ELF-1 (cell line): ENCODE measurements around the gene SYT1.

Experiments
- DNase-seq: peaks from one replicate; pipeline ENCODE4 v3.0.0-alpha.2; 2016; ENCODE audit warnings: low read depth, low spot score

The SYT1 gene

DNA sequence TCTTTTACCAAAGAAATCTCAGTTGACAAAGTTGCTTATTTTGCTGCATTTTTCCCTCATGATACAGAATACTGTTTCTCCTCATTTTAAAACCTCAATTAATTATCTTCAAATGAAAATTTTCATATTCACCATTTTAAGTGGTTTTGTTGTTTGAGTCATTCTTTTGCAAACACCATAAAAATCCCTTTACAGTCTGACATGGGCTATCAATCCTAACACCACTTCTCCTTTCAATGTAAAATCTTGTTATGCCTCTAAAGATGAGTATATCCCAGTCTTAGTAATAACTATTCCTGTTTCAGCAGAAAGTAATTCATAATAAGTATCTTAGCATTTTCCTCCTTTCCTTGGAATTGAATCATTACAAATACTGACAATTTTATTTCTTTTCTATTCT, 192.2 kb downstream of the SYT1 start:
- no peak for DNase-seq

DNA sequence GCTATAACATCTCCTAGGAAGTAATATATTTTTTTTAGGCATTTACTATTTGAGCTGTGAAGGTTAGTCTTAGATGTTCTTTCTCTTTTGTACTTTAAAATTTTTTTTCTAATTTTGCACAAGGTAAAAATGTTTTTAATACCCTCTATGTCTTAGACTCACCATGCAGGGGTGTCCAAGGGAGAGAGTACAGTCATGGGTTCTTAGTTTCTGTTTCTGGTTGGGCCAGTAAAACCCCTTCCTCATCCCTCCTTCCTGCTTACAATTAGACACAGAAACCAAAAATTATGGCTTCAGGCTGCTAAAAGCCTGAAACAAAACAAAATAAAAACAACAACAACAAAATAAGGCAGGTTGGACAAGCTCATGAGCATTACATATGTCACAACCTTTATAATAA, 193.0 kb downstream of the SYT1 start:
- no peak for DNase-seq

DNA sequence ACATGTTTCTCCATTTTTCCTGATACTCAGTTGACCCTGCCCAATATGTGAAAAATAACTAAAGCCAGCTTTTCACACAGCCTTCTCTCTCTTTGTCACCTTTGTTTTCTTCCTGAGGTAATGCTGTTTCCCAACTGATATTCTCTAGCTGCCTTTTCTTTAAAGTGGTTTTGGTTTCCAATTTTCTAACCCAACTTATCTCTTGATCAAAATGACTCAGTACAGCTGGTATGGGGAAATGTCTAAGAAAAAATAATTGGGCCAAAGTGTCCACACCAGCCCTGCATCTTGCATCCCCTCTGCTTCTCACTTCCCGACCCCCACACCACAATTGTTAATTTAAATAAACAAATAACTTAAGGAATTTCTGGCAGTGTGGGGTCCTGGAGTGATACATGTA, 193.8 kb downstream of the SYT1 start:
- DNase-seq: peak; percentile 3

DNA sequence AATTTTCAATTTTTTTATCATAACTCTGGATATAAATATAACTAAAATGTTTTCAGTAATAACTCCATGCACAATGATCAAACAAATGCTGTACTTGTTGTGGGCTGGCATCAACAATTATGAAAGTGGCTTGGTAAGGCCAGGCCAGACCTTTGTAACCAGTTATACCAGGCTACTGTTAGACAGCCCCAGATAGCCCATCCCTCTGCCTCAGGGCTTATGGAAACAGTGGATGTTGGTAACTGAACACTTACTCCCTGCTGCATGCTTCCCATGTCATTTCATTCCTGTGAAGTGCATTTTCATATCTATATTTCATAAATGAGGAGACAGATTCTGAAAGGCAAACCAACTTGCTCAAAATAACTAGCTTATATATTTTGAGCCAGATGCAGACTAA, 195.0 kb downstream of the SYT1 start:
- DNase-seq: no peak

DNA sequence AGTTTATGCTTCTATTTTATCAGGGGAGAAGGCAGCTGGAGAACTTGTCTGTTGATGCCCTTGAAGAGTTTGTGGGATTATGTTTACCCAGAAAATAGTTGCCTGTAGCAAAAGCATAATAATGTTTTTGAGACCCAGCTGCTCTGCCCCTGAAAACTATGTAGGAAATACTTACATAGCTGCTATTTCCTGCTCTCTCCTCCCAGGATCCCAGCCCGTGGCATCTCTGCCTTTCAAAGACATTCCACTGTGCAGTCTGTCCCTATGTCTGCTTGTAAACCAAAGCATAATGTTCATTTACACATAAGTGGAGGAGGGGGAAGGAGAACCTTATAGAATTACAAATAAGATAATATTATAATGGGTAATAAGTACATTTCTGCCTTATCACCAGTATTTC, 198.7 kb downstream of the SYT1 start:
- no peak for DNase-seq

DNA sequence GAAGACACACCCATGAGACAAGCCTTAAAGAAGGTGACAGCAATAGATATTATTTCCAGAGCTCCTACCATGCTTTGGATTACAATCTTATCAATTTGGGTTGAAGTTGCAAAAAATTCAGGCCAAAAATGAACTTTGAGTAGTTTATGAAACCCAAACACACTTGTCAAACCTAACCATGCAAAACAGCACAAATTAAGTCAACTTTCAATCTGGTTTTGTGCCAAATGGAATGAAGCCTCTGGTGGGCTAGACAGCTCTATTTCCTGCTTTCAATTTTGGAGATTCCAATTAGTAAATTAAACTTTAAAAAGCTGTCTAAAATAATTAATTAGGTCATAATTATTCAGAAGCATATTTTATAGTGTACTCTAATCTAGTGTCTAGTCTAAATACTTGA, 203.4 kb downstream of the SYT1 start:
- no peak for DNase-seq

DNA sequence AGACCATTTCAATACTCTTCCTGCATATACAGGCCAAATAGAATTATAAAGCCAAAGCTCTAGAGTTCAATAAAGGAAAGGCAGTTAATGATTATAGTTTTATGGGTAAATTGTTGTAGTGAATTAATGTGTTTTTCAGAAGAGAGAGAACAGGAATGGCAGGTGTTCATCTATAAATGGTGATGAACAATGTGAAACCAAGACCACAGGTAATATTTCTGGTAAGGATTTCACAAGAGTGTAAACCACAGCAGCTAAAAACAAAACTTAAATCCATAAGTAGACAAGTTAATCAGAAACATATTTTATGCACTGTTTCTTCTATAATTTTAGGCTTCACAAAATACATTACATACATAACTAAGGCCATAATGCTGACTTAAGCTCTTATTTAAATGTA, 204.4 kb downstream of the SYT1 start:
- DNase-seq: no peak

DNA sequence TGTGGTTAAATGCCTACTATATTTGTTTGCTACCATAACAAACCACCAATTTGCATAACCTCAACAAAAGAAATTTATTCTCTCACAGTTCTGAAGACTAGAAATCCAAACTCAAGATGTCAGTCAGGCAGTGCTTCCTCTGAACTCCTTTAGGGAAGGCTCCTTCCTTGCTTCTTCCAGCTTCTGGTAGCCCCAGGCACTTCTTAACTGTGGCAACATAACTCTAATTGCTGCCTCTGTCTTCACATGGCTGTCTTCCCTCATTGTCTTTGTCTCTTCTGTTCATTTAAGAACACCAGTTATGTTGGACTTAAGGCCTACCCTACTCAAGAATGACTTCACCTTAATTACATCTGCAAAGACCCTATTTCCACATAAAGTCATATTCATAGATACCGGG, 206.9 kb downstream of the SYT1 start:
- DNase-seq: peak; percentile 69

DNA sequence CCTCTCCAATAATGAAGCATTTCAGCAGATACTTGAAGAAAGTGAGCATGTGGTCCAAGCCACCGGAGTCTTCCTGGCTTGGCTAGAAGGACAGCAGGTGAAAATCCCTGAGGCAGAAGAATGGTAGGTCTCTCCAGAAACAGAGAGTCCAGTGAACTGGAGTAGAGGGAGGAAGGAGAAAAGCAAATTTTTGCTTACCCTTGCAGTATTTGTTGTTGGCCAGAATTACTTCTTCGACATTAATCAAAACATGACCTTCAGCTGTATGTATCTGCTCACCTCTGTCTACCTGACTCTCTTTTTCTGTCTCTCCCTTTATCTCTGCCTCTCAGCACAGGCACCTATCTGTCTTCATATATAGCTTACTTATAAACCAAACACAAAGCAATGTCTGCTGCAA, 208.9 kb downstream of the SYT1 start:
- DNase-seq: no peak

DNA sequence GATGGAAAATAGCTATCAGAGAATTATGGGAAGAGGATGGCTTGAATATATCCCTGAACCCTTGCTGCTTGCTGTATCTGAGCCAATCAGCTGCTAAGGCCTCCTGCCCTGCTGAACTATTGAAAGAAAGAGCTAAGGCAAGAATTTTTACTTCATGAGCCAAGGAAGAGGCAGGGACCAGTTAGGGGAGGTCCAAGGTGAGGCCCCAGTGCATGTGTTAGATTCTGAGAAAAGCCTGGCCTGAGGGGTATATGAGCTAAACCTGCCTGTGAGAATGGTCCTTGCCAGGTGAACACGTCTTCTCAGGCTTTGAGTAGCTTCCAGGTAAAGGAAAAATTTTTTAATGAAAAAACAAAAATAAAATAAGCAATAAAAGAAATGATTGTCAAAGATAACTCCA, 218.0 kb downstream of the SYT1 start:
- peak; percentile 23 for DNase-seq

DNA sequence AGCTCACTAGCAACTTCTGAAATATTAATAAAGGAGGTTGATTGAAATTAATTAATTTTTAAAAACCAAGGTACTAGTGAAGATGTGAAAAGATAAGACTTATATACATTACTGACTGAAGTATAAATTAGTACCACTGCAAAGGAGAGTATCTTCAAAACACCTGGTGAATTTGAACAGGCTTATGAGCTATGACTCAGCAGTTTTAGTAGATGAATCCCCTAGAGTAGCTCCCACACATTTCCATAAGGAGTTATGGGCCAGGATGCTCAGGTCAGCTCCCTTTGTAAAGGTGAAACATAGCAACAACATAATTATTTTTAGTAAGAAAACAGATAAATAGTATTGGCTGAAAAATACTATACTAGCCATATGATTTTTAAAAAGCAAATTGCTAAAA, 218.6 kb downstream of the SYT1 start:
- no peak for DNase-seq

DNA sequence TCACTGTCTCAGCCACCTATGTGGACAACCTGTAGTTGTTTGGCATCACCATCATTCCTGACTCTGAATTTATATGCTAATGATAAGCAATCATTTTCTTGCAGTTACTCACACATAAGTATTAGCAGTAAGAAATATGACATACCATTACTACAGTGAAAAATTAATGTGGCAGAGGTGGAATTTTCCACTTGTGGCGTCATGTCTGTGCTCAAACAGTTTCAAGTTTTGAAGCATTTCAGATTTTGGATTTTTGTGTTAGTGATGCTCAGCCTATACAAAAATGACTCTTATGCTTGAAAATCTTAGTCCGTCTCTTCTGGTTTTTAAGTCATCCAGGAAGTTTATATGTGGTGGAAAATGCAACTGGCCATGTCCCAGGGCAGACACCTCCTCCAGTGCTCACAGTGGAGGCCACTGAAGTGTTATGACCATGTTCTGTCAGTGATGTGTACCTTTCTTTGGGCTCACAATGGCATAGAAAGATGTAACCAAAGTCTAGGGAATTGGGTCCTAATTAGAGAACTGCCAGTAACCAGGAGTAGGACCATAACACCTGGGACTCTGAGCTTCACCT, 220.6 kb downstream of the SYT1 start:
- DNase-seq: no peak

DNA sequence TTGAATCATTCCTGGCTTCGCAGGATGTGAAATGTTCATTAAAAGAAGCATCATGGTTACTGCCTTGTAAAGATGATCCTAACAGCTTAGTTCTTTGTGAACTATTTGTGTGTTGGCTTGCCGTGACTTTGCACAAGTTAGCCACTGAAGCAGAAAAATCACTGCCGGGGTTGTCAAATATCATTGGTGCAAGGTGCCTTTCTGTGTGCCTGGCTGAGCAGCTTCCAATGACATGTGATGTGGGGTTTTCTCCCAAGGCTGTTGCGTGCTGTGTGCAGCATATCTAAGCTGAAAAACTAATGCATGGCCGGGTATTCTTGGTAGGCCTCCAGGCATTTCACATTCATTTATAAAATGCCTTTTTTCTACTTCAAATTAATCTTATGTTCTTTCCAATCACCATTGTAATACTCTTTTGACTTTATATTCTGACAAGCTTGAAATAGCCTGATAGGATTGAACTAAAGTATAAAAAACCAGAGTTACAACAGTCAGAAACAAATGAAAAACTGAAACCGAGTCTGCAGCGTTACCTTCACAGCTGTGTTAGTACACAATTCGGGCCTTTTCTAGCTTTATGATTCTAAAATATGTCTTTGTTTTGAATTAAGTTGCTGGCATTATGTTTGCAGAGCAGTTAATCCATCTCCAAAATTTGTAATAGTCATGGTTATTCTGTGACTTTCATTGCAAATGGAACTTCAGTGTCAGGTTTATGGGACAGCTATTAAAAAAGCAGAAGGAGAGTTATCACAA, 222.1 kb downstream of the SYT1 start:
- DNase-seq: no peak

DNA sequence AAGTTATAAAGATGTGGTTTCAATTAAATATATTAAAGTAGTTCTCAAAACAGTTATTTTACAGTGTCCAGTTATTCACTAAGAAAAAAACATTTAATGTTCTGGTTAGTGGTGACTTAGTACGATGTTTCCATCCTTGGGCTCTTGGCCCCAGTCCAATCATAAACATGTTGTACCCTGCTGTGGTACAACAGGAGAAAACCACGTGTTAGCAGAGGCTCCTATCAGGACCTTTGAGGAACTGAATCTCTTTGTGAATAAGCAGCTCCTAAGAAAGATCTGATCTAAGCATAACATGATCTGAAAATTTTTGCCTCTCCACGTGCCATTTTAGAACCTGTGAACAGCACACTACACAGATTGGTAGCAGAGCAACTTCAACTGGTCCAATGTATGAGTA, 234.0 kb downstream of the SYT1 start:
- no peak for DNase-seq

DNA sequence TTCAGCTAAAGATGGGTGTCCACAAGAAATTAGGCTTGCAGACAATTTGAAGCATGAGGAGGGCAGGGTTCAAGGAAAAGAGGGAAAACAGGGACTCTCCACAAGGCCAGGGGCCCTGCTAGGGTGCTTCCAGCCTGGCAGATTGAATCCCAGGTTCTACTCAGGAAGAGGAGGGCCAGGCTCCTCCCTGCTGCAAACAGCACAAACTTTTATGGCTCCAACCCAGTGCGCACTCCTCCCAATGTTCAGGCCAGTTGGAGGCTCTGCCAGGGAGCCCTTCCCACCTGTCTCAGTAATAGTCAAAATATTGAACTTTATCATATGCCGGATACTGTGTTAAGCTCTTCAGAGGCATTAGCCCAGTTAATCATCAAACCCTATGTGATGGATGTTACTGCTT, 244.4 kb downstream of the SYT1 start:
- no peak for DNase-seq

DNA sequence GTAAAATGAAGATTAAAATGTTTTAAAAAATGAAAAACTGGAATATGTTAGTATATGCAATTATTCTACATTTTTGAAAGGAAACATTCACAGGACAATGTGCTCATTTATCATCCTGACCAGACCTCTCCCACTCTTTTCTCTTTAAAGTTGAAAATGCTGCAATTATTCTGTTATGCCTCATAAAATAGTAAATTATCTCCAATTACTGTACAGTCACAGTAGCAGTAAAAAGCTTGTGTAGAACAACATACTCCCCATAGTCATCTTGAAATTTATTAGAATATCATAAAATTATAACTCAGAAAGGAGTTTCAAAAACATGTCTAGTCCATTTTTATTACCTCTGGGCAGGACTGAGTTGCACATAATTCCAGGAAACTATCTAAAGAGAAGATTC, 250.3 kb downstream of the SYT1 start:
- DNase-seq: no peak

DNA sequence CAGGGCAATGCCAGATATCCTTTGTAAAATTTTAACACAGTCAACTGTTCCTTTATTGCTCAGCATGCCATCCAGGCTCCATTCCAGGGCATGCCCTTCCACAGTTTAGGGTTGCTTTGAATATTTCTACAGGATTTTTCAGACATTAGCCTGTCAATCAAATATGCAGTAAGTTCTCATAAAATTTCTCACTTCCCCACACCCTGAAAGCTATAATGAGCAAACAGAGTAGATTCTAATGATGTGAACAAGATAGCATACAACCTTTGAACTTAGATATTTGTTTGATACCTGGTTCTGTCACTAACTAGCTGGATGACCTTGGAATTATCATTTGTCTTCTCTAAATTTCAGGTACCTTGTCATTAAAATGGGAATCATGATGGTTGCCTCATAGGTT, 251.2 kb downstream of the SYT1 start:
- no peak for DNase-seq

DNA sequence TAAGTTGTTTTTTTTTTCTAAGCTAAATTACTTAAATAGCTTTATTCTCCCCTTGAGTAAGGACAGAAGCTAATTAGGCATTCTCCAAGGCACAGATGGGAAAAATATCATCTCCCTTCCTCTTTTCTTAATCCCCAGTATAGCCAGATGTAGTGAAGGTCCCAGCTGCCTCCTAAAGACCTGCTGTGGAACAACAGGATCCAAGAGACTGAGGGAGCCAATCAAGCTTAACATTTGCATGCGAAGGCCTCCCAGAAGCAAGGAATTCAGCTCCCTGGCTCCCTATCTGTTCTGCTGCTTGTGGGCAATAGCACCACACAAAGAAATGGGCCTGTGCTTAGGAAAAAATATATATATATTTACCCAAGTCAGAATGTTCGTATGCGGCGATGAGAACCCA, 255.2 kb downstream of the SYT1 start:
- DNase-seq: peak; percentile 59

DNA sequence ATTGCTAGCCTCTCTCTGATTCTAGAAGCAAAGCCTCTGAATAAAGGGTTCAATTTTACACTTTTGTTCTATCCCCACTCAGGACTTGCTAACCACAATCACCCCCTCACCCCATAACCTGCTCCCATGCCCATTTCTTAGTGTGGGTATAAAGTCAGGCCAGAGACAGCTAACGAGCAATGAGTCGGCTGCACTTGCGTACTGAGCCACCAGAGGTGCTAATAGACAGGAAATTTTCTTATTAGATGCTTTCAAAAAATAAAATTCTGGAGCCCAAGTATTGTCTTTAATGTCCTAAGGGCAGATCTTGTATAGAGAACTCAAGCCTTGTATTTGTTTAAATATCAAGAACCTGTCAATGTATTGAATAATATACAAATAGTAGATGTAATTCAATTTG, 256.9 kb downstream of the SYT1 start:
- DNase-seq: peak; percentile 5

DNA sequence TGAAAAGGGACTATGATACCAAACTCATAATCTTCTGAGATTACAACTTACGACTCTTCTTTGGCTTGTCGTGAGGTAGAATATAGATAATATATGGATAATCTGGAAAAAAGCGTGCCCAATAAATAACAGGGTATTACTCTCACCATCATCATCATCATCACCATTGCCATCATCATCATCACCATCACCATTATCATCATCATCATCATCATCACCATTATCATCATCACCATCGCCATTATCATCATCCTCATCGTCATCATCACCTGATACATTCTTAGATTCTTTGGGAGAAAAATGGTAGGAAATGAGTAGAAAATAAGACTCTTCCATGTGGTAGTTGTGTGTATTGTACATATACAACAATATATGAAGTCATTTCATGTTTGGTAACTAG, 259.8 kb downstream of the SYT1 start:
- DNase-seq: no peak

DNA sequence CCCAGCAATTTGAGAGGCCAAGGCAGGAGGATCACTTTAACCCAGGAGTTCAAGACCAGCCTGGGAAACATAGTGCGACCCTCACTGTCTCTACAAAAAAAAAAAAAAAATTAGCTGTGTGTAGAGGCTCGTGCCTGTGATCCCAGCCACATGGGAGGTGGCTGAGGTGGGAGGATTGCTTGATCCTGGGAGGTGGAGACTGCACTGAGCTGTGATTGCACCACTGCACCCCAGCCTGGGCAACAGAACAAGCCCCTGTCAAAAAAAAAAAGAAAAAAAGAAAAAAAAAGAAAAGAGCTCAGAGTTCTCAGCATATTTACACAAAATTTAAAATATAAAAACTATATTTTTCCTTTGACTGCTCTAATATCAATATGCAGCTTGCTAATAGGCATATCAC, 260.8 kb downstream of the SYT1 start:
- no peak for DNase-seq

DNA sequence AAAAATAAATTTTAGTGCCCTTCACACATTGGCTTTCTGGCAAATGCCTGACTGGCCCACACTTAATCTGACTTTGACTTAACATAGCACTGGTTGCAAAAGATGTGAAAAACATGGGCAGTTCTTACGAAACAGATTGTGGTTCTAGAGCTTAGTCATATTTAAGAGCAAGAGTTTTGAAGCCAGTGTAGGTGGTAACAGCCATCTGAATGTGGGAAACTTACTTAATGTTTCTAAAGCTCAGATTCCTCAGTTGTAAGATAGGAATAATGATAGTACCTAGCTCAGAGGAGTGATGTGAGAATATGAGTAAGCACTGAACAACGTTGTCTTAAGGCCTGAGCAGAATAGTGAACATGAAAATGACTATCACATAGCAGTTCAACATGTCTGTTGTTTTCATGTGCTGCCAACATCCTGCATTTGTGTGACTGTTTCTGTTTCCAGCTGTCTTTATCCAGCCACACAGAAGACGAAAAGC, 262.7 kb downstream of the SYT1 start:
- DNase-seq: no peak

DNA sequence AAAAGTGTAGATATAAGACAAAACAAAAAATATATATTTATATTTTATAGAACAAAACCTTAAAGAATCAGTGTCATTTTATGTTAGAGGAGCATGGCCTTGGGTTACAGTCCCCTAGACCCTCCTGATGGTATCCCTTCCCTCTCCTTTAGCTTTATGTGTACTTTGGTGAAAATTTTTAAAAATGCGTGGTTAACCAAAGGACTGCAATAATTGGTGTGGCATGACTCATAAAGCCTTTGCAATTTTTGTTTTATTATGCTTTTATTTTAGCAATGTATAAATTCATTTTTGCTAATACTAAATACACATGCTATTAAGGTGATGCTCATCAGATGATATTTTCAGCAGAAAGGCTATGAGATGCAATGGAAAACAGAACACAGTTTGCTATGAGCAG, 264.4 kb downstream of the SYT1 start:
- DNase-seq: no peak

DNA sequence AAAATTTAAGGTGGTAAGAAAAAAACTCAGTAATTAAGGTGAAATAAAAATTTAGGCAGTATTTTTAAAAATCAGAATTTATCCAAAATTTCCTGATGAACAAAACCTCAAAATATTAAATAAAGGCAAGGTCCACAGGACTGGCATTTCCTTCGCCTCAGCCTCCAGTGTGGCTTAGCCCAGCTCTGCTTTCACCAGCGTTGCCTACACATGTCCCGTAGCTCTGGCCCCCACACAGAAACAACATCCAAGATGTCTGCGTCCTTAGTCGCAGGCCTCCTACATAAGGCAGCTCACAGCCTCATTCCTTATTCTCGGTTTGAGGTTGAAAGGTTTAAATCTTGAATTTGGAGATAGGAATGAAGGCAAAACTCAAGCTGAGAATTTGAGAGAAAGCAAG, 274.3 kb downstream of the SYT1 start:
- DNase-seq: no peak
